A549 (cell line): ENCODE results near the gene RAB3C.

ENCODE experiments used
- CHD2 ChIP-seq: fragments of 150-350 bp; IDR thresholded peaks from 2 replicates; pipeline ENCODE4 v1.6.1; 2014; ENCODE audit warnings: low read length; ENCODE audit not compliant: partially characterized antibody
- CTCF ChIP-seq: fragments of >200 bp; sonication (Bioruptor Twin); formaldehyde crosslinking; IDR thresholded peaks from 3 replicates; pipeline ENCODE4 v1.5.1; 2016
- FOSB ChIP-seq: fragments of 250-450 bp; sonication (Bioruptor Pico); IDR thresholded peaks from 2 replicates; pipeline ENCODE4 v1.5.0; 2020; ENCODE audit warnings: mild to moderate bottlenecking, moderate library complexity
- JUN ChIP-seq, 2 experiments: fragments of >200 bp; sonication (Bioruptor Twin); formaldehyde crosslinking; IDR thresholded peaks; 2 replicates in 1 of 2; 3 replicates in 1 of 2; pipeline ENCODE4 v1.6.1; 2016 to 2017
- KDM1A ChIP-seq: fragments of 200-600 bp; sonication (generic); IDR thresholded peaks from 2 replicates; pipeline ENCODE4 v1.6.1; 2016; ENCODE audit warnings: low read depth, mild to moderate bottlenecking
- MAFK ChIP-seq: fragments of 450-650 bp; IDR thresholded peaks from 2 replicates; pipeline ENCODE4 v1.6.1; 2014; ENCODE audit not compliant: partially characterized antibody
- MAX ChIP-seq: IDR thresholded peaks from 2 replicates; pipeline ENCODE4 v1.6.1; 2012
- MYC ChIP-seq: IDR thresholded peaks from 2 replicates; pipeline ENCODE4 v1.6.1; 2012; ENCODE audit warnings: mild to moderate bottlenecking, inconsistent platforms, low read length, improper control_type of control experiment, borderline replicate concordance
- POLR2A ChIP-seq: IDR thresholded peaks from 2 replicates; pipeline ENCODE4 v1.6.1; 2012; ENCODE audit warnings: mild to moderate bottlenecking, low read length
- POLR2AphosphoS2 ChIP-seq: conservative IDR thresholded peaks from 2 replicates; pipeline ENCODE4 v1.6.1; 2012; ENCODE audit warnings: low read length, improper control_type of control experiment, inconsistent platforms
- RCOR1 ChIP-seq: fragments of 150-350 bp; IDR thresholded peaks from 2 replicates; pipeline ENCODE4 v1.6.1; 2014; ENCODE audit warnings: antibody characterized with exemption, low read length, low read depth
- RFX5 ChIP-seq: fragments of 450-650 bp; IDR thresholded peaks from 2 replicates; pipeline ENCODE4 v1.7.1; 2014; ENCODE audit warnings: antibody characterized with exemption, mild to moderate bottlenecking, moderate library complexity
- TP53 ChIP-seq: fragments of 250-450 bp; sonication (Bioruptor Pico); IDR thresholded peaks from 2 replicates; pipeline ENCODE4 v1.5.0; 2021; ENCODE audit warnings: mild to moderate bottlenecking, moderate library complexity
- ZFP36 ChIP-seq: fragments of 450-650 bp; IDR thresholded peaks from 2 replicates; pipeline ENCODE4 v1.6.1; 2014; ENCODE audit warnings: borderline replicate concordance; ENCODE audit not compliant: partially characterized antibody

GRCh38 chr5:58851153-58851552 is 268.3 kb downstream of the RAB3C start:
- TF ChIP-seq POLR2AphosphoS2 (no peak), MYC (no peak), MAFK (no peak), MAX (no peak), CTCF (no peak), TP53 (CRISPR knock-in tag) (no peak), JUN (IDR thresholded peaks at IDR 0.05) (no peak), RFX5 (no peak), POLR2A (no peak), KDM1A (no peak), FOSB (CRISPR knock-in tag) (no peak), RCOR1 (no peak), CHD2 (no peak), ZFP36 (no peak)
